NCI-H1417 treated with DMSO at 0.1 percent for 48 hours (cell line): ENCODE results near the gene ARPC1A.
"Not testable (repeated sequence)": the region's sequence is repeated elsewhere in the genome, so short reads cannot be mapped to it uniquely, and the experiment has no call there.

Source experiments
- DNase-seq: peaks from one replicate; lab custom pipeline; 2025; lab: John Stamatoyannopoulos, UW

The ARPC1A gene

DNA sequence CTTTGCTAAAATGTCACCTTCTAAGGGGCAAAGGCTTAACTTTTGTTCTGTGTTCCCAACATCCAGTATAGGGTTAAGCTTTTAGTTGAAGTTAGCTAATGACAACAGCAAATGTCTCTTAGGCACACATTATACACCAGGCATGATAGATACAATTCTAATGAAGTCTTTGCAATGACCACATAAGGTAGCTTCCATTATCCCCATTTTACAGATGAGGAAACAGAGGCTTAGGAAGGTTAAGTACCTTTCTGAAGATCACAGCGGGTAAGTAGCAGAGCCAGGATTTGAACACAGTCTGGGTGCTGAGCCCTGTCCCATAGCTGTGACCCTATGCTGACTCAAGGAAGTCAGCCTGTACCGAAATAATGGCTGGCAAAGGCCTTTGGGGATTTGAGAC lies 84.9 kb downstream of the ARPC1A start:
- no peak for DNase-seq

GRCh38 chr7:99415513-99416127 lies 89.9 kb downstream of the ARPC1A start:
- not testable (repeated sequence) for DNase-seq
